ENCODE data around the gene PEX11A.

- no peak for TF ChIP-seq EZH2 (IDR thresholded peaks at IDR 0.05; ENCODE audit: borderline replicate concordance, insufficient read depth, low read depth, low read length, poor library complexity, severe bottlenecking)
- TF ChIP-seq, protein P1, sequence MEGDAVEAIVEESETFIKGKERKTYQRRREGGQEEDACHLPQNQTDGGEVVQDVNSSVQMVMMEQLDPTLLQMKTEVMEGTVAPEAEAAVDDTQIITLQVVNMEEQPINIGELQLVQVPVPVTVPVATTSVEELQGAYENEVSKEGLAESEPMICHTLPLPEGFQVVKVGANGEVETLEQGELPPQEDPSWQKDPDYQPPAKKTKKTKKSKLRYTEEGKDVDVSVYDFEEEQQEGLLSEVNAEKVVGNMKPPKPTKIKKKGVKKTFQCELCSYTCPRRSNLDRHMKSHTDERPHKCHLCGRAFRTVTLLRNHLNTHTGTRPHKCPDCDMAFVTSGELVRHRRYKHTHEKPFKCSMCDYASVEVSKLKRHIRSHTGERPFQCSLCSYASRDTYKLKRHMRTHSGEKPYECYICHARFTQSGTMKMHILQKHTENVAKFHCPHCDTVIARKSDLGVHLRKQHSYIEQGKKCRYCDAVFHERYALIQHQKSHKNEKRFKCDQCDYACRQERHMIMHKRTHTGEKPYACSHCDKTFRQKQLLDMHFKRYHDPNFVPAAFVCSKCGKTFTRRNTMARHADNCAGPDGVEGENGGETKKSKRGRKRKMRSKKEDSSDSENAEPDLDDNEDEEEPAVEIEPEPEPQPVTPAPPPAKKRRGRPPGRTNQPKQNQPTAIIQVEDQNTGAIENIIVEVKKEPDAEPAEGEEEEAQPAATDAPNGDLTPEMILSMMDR (IDR thresholded peaks at IDR 0.05), result peak; percentile 31
Measured at GRCh38 chr15:89673165-89673512, 17.4 kb downstream of the PEX11A start.
